ENCODE results near the gene TNFRSF14. TPM values are rescaled to one million over a fixed set of nuclear protein-coding genes. Genes with fewer than 3 reads are reported as not detected.

The TNFRSF14 gene
- polyA plus RNA-seq, 1 donor from 2014 or later: 63.3 TPM

DNA sequence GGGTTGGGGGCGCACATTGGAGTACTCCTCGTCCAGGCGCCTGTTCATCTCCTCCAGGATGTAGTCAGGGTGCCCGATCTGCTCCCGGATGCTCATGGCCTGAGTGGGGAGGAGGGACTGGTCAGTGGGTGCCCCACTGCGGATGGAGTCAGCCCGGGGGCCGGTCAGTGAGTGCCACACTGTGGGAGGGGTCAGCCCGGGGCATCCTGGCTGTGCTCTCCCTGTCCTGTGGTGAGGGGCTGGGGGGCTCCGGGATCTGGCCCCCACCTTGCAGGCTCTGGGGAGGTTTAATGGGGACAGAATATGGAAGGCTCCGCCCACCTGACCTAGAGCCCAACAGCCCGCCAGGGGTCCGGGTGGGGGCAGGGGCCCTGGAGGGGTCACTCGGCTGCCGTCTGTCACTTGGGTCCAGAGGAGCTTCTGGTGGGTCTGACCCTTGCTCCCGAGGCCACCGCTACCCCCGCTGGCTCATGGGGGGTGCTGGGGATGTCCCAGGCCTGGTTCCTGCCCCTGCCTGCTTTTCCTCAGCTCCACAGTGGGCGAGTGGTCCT lies 39.2 kb downstream of the TNFRSF14 start:
- Mint-ChIP-seq H3K9me3 (peaks cover 3 to 7% (median 3%) of the 10 kb centered on the region in 3 donors), H3K4me3 (no peak overlapping the region), H3K27ac (no peak overlapping the region), H3K36me3 (peaks cover 1% of the 10 kb centered on the region), H3K27me3 (peaks cover 5% of the 10 kb centered on the region), H3K4me1 (peaks cover 0 to 4% (median 3%) of the 10 kb centered on the region in 3 donors)

DNA sequence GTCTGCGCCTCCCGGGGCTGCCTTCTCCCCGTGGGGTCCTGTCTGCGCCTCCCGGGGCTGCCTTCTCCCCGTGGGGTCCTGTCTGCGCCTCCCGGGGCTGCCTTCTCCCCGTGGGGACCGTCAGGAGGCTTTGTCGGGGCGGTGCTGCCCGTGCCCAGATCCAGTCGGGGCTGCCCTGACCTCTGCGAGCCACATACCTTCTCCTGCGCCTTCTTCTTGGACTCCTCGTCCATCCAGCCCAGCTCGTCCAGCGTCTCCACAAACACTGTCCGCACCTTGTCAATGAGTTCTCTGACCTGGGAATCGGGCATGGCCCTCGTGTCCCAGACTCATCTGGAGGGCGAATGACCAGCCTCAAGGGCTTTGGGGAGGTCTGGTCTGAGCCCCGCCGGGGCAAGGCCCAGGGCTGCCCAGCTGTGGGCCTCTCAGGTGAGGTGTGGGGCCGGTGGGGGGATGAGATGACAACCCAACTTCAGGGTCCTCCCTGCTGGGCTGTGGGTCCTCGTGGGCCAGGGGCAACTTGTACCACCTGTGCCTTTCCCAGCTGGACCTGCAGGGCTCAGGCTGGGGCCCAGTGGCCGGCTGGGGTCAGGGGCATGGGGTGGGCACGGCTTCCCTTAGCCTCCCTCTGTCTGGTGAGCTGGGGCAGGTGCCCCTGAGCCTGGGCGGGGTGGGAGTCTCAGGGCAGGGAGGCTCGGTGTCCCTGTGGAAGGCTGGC lies 39.8 kb downstream of the TNFRSF14 start:
- Mint-ChIP-seq H3K4me1 (peaks cover 0 to 4% (median 3%) of the 10 kb centered on the region in 3 donors), H3K27ac (no peak overlapping the region), H3K4me3 (no peak overlapping the region), H3K9me3 (peaks cover 3 to 10% (median 3%) of the 10 kb centered on the region in 3 donors), H3K27me3 (peaks cover 5% of the 10 kb centered on the region), H3K36me3 (peaks cover 1% of the 10 kb centered on the region)

DNA sequence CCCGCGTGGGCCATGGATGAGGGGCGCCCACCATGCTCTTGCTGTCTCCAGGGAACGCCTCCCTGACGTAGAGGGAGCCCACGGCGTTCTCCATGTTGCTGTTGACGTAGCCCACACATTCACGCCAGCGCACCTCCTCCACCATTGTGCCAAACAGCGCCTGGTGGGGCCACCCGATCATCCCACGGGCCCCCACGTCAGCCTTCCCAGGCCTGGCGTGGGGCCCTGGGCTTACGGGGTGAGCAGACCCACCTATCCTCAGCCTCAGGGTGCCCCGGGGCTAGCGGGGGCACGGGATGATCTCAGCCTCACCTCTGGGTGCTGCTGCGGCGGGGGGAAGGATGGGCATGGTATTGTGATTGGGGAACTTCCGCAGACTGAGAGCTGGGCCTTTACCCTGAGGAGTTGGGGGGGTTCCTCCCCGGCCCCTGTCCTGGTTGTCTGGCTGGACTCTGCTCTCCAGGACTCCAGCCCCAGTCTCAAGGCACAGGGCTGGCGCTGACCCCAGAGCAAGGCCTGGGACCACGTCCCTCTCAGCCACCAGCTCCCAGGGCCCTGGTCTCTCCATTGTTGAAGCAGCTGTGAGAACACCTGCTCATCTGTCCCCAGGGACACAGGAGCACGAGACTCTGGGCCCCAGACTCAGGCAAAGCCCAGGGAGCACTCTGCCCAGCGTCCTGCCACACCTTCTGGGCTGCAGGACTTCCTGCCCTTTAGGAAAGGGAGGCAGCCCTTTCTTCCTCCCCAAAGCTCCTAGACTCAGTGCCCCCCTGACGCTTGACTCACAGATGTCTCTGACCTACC lies 40.6 kb downstream of the TNFRSF14 start:
- H3K4me1 Mint-ChIP-seq: peaks cover 3 to 6% (median 4%) of the 10 kb centered on the region in 3 donors
- peak overlapping the region in 1 of 3 donors; percentile 20 for H3K27ac Mint-ChIP-seq
- peaks cover 8% of the 10 kb centered on the region for H3K27me3 Mint-ChIP-seq
- H3K4me3 Mint-ChIP-seq: no peak overlapping the region
- H3K9me3 Mint-ChIP-seq: peaks cover 3 to 11% (median 3%) of the 10 kb centered on the region in 3 donors
- peaks cover 1% of the 10 kb centered on the region for H3K36me3 Mint-ChIP-seq

DNA sequence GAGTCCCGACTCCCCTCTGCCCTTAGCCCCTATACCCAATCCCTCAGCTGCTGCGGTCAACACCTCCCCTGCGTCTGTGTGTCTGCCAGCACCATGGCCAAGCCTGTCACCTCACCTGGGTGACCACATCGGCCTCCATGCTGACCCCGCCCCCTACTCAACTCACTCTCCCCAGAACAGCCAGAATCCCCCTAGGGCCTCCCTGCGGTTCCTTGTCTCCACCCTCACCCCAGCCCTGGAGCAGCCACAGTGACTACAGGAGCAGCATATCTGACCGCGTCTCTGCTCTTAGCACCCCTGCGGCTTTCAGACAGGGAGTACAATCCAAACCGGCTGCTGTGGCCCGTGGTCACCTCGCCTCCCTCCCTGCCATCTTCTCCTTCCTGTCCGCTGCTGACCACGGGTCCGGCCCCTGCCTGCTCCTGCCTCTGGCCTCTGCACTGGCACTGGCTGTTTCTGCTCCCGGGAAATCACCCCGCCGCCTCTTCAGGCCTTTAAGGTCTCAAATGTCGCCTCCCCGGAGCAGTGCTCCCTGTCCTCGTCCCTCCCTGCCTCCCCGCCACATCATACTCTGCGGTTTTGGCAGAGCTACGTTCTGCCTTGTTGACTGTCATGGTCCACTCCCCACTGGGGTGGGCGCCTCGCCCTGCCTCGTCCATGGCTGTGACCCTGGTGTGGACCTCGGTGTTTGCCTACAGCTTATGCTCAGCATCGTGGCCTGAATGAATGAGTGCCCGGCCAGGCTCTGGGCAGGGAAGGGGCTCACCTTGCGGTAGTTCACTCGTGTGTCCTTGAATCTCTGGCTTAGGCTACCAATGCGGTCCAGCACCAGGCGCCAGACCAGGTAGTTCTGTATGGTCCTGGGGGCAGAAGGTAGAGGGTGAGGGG lies 41.5 kb downstream of the TNFRSF14 start:
- Mint-ChIP-seq H3K9me3 (peaks cover 3 to 11% (median 3%) of the 10 kb centered on the region in 3 donors), H3K27me3 (peaks cover 11% of the 10 kb centered on the region), H3K36me3 (peaks cover 3% of the 10 kb centered on the region), H3K4me3 (no peak overlapping the region), H3K27ac (peak overlapping the region in 1 of 3 donors; percentile 20), H3K4me1 (peaks cover 2 to 6% (median 4%) of the 10 kb centered on the region in 3 donors)

DNA sequence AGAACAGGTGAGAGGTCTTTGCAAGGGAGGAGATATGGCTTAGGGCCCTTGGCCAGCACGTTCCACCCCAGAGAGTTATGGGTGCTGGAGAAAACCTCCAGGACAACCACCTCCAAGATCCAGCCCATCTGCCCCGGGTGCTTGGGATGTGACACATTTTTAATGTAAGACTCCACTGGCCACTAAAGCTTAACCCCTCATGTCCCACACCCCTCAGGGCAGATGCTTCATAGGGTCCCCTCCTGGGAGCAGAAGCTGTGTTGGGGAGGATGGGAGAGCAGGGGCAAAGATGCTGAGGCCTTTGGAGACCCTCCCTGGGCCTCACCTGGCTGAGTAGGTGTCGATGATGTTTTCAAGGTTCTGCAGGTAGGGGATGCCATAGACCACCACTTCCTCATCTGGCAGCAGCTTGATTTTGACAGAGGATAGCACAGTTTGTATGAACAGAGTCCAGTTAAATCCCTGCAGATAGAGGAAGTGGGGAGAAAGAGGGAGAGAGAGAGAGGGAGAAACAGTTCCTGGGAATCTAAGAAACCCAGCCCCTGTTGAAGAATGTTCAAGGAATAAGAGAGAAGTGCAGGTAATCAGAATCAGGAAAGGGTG lies 42.3 kb downstream of the TNFRSF14 start:
- H3K4me1 Mint-ChIP-seq: peaks cover 0 to 6% (median 4%) of the 10 kb centered on the region in 3 donors
- peaks cover 13% of the 10 kb centered on the region for H3K27me3 Mint-ChIP-seq
- no peak overlapping the region for H3K27ac Mint-ChIP-seq
- peaks cover 3 to 11% (median 3%) of the 10 kb centered on the region in 3 donors for H3K9me3 Mint-ChIP-seq
- H3K4me3 Mint-ChIP-seq: no peak overlapping the region
- H3K36me3 Mint-ChIP-seq: peaks cover 5% of the 10 kb centered on the region

DNA sequence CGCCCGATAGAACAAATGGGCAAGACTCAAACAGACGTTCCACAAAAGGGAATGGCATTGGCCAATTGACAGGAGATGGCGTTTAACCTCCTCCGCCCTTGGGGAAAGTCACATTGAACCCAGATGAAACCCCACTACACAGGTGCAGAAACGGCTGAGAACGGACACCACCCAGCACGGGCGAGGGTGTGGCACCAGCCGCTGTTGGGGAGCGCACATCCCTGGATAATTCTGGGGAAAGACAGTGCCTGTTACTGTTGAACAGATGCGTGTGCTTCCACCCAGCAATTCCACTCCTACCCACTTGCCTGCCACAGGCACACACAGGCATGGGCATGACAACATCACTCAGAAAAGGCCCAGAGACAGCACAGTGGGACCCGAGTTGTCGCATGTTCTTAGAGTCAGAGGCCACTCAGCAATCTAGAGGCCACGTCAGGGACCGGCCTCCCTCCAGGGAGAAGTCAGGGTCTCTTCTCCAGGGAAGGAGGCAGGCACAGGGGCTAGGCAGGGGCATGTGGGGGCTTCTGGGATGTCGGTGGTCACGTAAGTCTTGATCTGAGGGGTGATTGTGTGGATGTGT lies 45.6 kb downstream of the TNFRSF14 start:
- no peak overlapping the region for H3K27ac Mint-ChIP-seq

DNA sequence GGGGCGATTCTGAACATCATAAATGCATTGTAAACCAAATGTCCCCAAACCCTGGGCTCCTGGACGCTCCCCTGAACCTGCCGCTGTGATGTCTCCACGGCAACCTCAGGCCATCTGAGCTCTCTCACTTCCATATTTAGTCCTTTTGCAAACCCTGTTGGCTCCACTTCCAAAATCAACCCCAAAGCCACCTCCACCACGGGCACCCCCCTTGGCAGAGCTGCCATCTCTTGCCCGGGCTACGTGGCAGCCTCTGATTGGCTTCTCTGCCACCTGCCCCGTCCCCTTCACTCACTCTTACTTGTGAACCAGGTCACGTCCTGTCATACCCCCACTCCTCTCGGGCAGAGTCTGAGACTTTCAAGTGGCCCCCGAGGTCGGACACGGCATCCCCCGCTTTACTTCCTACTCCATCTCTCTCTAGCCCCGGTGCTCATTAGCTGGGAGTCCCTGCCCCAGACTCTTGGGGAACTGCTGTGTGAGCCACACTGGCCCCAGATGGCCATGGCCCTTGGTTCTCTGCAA lies 46.2 kb downstream of the TNFRSF14 start:
- H3K9me3 Mint-ChIP-seq: peaks cover 3 to 11% (median 3%) of the 10 kb centered on the region in 3 donors
- peaks cover 11% of the 10 kb centered on the region for H3K27me3 Mint-ChIP-seq
- H3K4me3 Mint-ChIP-seq: no peak overlapping the region
- peak overlapping the region in 1 of 3 donors; percentile 82 for H3K27ac Mint-ChIP-seq
- H3K4me1 Mint-ChIP-seq: peaks cover 0 to 6% (median 2%) of the 10 kb centered on the region in 3 donors
- H3K36me3 Mint-ChIP-seq: peaks cover 5% of the 10 kb centered on the region

More for the DNA sequence above, 45.6 kb downstream of the TNFRSF14 start:
- peaks cover 5% of the 10 kb centered on the region for H3K36me3 Mint-ChIP-seq
- H3K4me1 Mint-ChIP-seq: peaks cover 0 to 6% (median 4%) of the 10 kb centered on the region in 3 donors
- peaks cover 11% of the 10 kb centered on the region for H3K27me3 Mint-ChIP-seq
- peaks cover 3 to 11% (median 3%) of the 10 kb centered on the region in 3 donors for H3K9me3 Mint-ChIP-seq
- no peak overlapping the region for H3K4me3 Mint-ChIP-seq

DNA sequence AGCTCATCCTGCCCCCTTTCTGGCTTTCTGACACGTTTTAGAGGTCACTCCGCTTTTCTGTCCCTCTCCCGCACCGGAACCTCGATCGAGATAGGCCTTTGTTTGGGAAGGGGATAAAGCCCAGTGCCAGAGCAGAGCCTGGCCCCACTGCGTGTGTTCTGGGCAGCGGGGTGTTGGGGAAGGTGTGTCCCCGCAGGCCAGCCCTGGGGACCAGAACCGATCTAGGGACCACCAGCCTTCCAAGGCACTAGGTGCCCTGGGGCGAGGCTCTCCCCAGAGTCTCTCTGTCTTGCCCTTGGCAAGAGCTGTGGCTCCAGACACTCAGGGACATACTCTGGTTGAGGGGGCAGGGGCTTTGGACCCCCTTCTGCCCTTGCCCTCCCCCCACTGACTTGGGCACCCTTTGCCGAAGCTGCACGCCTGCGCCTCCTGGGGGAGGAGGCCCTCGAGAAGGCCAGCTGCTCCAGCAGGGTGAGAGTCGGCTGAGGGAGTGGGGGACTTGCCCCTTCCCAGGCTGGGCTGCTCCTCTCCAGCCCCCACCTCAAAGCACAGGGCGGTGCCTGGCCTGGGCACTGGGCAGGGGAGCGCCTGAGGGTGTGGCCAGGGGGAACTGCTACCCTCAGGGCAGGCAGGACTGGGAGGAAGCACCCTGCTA lies 46.8 kb downstream of the TNFRSF14 start:
- Mint-ChIP-seq H3K27me3 (peaks cover 11% of the 10 kb centered on the region), H3K36me3 (peaks cover 5% of the 10 kb centered on the region), H3K4me3 (no peak overlapping the region), H3K9me3 (peaks cover 3 to 11% (median 3%) of the 10 kb centered on the region in 3 donors), H3K4me1 (peaks cover 0 to 6% (median 0%) of the 10 kb centered on the region in 3 donors), H3K27ac (no peak overlapping the region)

DNA sequence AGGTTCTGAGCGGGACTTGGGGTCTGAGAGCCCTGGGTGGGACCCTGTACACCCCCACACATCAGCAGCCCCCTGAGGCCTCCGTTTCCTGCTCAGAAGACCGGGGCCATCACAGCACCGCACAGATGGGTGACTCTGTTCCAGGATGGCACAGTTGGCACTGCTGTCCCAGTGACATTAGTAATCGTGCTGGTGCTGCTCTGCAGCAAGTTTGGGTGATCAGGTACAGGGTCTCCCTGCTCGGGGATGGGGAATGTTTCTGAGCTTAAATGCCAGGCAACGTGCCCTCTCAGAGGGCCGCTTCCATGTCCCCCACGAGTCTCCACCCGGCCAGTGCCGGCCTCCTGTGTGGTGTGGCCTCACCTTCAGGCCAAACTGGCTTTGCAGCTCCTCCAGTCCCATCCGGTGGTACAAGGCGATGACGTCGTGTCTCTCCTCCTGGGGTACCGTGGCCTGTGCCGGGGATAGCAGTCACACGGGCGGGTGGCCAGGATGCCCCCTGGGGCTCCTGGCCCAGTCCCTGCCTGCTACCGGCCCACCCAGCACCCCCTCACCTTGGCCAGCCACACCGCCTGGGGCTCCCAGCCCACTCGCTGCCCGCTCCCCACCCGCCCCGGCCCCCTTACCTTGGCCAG lies 47.5 kb downstream of the TNFRSF14 start:
- Mint-ChIP-seq H3K27ac (no peak overlapping the region), H3K27me3 (peaks cover 11% of the 10 kb centered on the region), H3K4me1 (peaks cover 0 to 6% (median 0%) of the 10 kb centered on the region in 3 donors)

DNA sequence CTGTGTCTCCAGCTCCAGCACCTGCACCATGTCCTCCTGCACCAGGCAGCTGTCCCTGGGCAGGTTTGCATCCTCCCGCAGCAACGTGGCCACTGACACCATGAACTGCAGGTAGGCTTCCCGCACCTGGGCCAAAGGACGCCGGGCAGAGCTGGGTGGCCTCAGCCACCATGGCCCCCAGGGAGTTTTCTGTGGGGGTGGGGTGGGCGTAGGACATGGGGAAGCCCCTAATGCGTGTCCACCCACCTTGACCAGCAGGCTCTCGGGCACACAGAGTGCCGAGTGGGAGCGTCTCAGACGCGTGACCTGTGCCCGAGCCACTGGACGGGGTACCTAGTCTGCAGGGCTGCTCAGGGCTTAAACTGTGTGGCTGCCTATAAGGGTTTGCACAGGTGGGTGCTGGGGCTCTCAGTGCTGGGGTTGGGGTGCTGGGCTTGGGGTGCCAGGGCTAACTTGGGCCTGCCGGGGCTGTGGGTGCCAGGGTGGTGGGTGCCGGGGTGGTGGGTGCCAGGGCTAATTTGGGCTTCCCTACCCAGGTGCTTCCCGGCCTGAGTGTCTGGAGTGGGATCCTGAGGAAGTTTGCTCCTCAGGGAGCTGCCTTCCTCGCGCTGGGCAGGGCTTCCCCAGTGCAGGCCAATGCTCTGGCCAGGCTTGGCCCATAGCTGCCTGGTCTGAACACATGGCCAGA lies 48.1 kb downstream of the TNFRSF14 start:
- H3K36me3 Mint-ChIP-seq: peaks cover 3% of the 10 kb centered on the region
- H3K4me3 Mint-ChIP-seq: no peak overlapping the region
- H3K4me1 Mint-ChIP-seq: peaks cover 0 to 6% (median 0%) of the 10 kb centered on the region in 3 donors
- H3K27me3 Mint-ChIP-seq: peaks cover 11% of the 10 kb centered on the region
- no peak overlapping the region for H3K27ac Mint-ChIP-seq
- peaks cover 0 to 4% (median 0%) of the 10 kb centered on the region in 3 donors for H3K9me3 Mint-ChIP-seq

More for the DNA sequence above, 47.5 kb downstream of the TNFRSF14 start:
- H3K36me3 Mint-ChIP-seq: peaks cover 3% of the 10 kb centered on the region
- H3K9me3 Mint-ChIP-seq: peaks cover under 1 to 8% (median 1%) of the 10 kb centered on the region in 3 donors
- no peak overlapping the region for H3K4me3 Mint-ChIP-seq

DNA sequence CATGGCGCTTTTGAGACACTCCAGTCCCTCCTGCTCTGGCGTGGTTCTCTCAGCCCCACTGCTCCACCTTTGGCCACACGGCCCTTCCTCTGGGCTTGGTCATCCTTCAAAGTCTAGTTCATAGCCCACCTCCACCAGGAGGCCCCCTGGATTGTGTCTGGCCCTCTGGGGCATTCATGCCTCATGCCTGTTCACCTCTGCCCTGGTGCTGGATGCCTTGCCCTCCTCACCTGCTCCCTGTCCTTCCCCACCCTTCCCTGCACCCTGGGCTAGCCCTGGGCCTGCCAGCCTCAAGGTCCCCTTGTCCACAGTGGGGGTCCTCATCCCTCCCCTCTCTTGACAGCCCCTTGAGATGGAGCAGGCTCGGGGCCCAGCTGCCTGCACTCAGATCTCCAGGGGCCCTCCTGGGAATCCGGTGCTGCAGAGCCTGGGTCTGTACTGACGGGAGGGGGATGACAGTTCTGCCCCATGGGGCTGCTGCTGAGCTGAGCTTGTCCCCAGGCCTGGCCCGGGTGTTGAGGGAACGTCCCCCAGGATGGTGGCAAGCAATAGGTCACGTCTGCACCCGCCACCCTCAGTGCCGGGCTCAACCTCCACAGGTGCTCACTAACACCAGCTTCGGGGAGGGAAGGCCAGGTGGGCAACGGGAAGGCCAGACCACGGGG lies 48.8 kb downstream of the TNFRSF14 start:
- Mint-ChIP-seq H3K27ac (no peak overlapping the region), H3K4me1 (peaks cover 0 to 6% (median 0%) of the 10 kb centered on the region in 3 donors), H3K4me3 (no peak overlapping the region), H3K36me3 (peaks cover 3% of the 10 kb centered on the region), H3K9me3 (peaks cover 0 to 4% (median 0%) of the 10 kb centered on the region in 3 donors), H3K27me3 (peaks cover 11% of the 10 kb centered on the region)
